Activated naive CD8-positive, alpha-beta T cell (primary cell): Measurements from ENCODE around the gene SYNE1.

ENCODE experiments used
- H3K27ac Mint-ChIP-seq: one replicate; pipeline ENCODE4 v1.8.0; 2021; ENCODE audit warnings: mixed read lengths
- H3K27me3 Mint-ChIP-seq: one replicate; pipeline ENCODE4 v1.8.0; 2021; ENCODE audit warnings: mixed read lengths
- H3K36me3 Mint-ChIP-seq: one replicate; pipeline ENCODE4 v1.8.0; 2021; ENCODE audit warnings: mixed read lengths
- H3K4me1 Mint-ChIP-seq: one replicate; pipeline ENCODE4 v1.8.0; 2021; ENCODE audit warnings: low read depth, mixed read lengths
- H3K4me3 Mint-ChIP-seq: one replicate; pipeline ENCODE4 v1.8.0; 2021; ENCODE audit warnings: mild to moderate bottlenecking, mixed read lengths
- H3K9me3 Mint-ChIP-seq: one replicate; pipeline ENCODE4 v1.8.0; 2021; ENCODE audit warnings: low read depth, mixed read lengths

SYNE1 gene

GRCh38 chr6:152290693-152291092 is 346.5 kb downstream of the SYNE1 start:
- no peak overlapping the region for H3K27ac Mint-ChIP-seq

GRCh38 chr6:152277826-152278329 is 359.3 kb downstream of the SYNE1 start:
- Mint-ChIP-seq H3K9me3 (no peaks in the 10 kb centered on the region), H3K36me3 (peaks cover 3% of the 10 kb centered on the region), H3K4me1 (no peaks in the 10 kb centered on the region), H3K27ac (no peak overlapping the region), H3K27me3 (no peaks in the 10 kb centered on the region), H3K4me3 (no peak overlapping the region)

More at GRCh38 chr6:152290693-152291092, 346.5 kb downstream of the SYNE1 start:
- no peak overlapping the region for H3K4me3 Mint-ChIP-seq
- peaks cover 16% of the 10 kb centered on the region for H3K36me3 Mint-ChIP-seq
- no peaks in the 10 kb centered on the region for H3K27me3 Mint-ChIP-seq
- peaks cover 5% of the 10 kb centered on the region for H3K4me1 Mint-ChIP-seq
- no peaks in the 10 kb centered on the region for H3K9me3 Mint-ChIP-seq

- no peaks in the 10 kb centered on the region for H3K9me3 Mint-ChIP-seq
- no peaks in the 10 kb centered on the region for H3K27me3 Mint-ChIP-seq
- no peaks in the 10 kb centered on the region for H3K36me3 Mint-ChIP-seq
- no peak overlapping the region for H3K4me3 Mint-ChIP-seq
- H3K27ac Mint-ChIP-seq: no peak overlapping the region
- H3K4me1 Mint-ChIP-seq: no peaks in the 10 kb centered on the region
Observed at GRCh38 chr6:152273638-152274037, 363.5 kb downstream of the SYNE1 start.

GRCh38 chr6:152273002-152273401 is 364.2 kb downstream of the SYNE1 start:
- Mint-ChIP-seq H3K27ac (no peak overlapping the region), H3K9me3 (no peaks in the 10 kb centered on the region), H3K36me3 (no peaks in the 10 kb centered on the region), H3K4me3 (no peak overlapping the region), H3K27me3 (no peaks in the 10 kb centered on the region), H3K4me1 (no peaks in the 10 kb centered on the region)

- no peaks in the 10 kb centered on the region for H3K27me3 Mint-ChIP-seq
- no peak overlapping the region for H3K4me3 Mint-ChIP-seq
- H3K4me1 Mint-ChIP-seq: no peaks in the 10 kb centered on the region
- no peak overlapping the region for H3K27ac Mint-ChIP-seq
- H3K36me3 Mint-ChIP-seq: no peaks in the 10 kb centered on the region
- H3K9me3 Mint-ChIP-seq: no peaks in the 10 kb centered on the region
Observed at GRCh38 chr6:152272486-152272885, 364.7 kb downstream of the SYNE1 start.

GRCh38 chr6:152271776-152272464 is 365.2 kb downstream of the SYNE1 start:
- H3K9me3 Mint-ChIP-seq: no peaks in the 10 kb centered on the region
- H3K27me3 Mint-ChIP-seq: no peaks in the 10 kb centered on the region
- no peaks in the 10 kb centered on the region for H3K4me1 Mint-ChIP-seq
- no peak overlapping the region for H3K4me3 Mint-ChIP-seq
- H3K36me3 Mint-ChIP-seq: no peaks in the 10 kb centered on the region
- H3K27ac Mint-ChIP-seq: no peak overlapping the region

GRCh38 chr6:152270301-152270925 is 366.7 kb downstream of the SYNE1 start:
- Mint-ChIP-seq H3K4me3 (no peak overlapping the region), H3K9me3 (no peaks in the 10 kb centered on the region), H3K36me3 (peaks cover 6% of the 10 kb centered on the region), H3K27ac (no peak overlapping the region), H3K4me1 (no peaks in the 10 kb centered on the region), H3K27me3 (no peaks in the 10 kb centered on the region)

GRCh38 chr6:152268846-152269442 is 368.2 kb downstream of the SYNE1 start:
- peaks cover 9% of the 10 kb centered on the region for H3K36me3 Mint-ChIP-seq
- H3K4me1 Mint-ChIP-seq: no peaks in the 10 kb centered on the region
- H3K9me3 Mint-ChIP-seq: no peaks in the 10 kb centered on the region
- no peaks in the 10 kb centered on the region for H3K27me3 Mint-ChIP-seq
- H3K4me3 Mint-ChIP-seq: no peak overlapping the region
- no peak overlapping the region for H3K27ac Mint-ChIP-seq

GRCh38 chr6:152267967-152268845 is 369.0 kb downstream of the SYNE1 start:
- Mint-ChIP-seq H3K36me3 (peaks cover 10% of the 10 kb centered on the region), H3K4me3 (no peak overlapping the region), H3K27ac (no peak overlapping the region), H3K27me3 (no peaks in the 10 kb centered on the region), H3K4me1 (no peaks in the 10 kb centered on the region), H3K9me3 (no peaks in the 10 kb centered on the region)

- peaks cover 5% of the 10 kb centered on the region for H3K9me3 Mint-ChIP-seq
- H3K36me3 Mint-ChIP-seq: peaks cover 24% of the 10 kb centered on the region
- H3K27me3 Mint-ChIP-seq: no peaks in the 10 kb centered on the region
- no peaks in the 10 kb centered on the region for H3K4me1 Mint-ChIP-seq
- no peak overlapping the region for H3K27ac Mint-ChIP-seq
- H3K4me3 Mint-ChIP-seq: no peak overlapping the region
Observed at GRCh38 chr6:152265651-152266050, 371.5 kb downstream of the SYNE1 start.

GRCh38 chr6:152263582-152263981 is 373.6 kb downstream of the SYNE1 start:
- Mint-ChIP-seq H3K4me3 (no peak overlapping the region), H3K9me3 (peaks cover 5% of the 10 kb centered on the region), H3K36me3 (peaks cover 35% of the 10 kb centered on the region), H3K27ac (no peak overlapping the region), H3K27me3 (no peaks in the 10 kb centered on the region), H3K4me1 (no peaks in the 10 kb centered on the region)

- Mint-ChIP-seq H3K27ac (no peak overlapping the region), H3K27me3 (no peaks in the 10 kb centered on the region), H3K4me1 (no peaks in the 10 kb centered on the region), H3K9me3 (peaks cover 5% of the 10 kb centered on the region), H3K36me3 (peaks cover 37% of the 10 kb centered on the region), H3K4me3 (no peak overlapping the region)
Observed at GRCh38 chr6:152261179-152261578, 376.0 kb downstream of the SYNE1 start.

GRCh38 chr6:152259234-152259633 is 377.9 kb downstream of the SYNE1 start:
- H3K27me3 Mint-ChIP-seq: no peaks in the 10 kb centered on the region
- H3K36me3 Mint-ChIP-seq: peaks cover 37% of the 10 kb centered on the region
- no peak overlapping the region for H3K4me3 Mint-ChIP-seq
- H3K4me1 Mint-ChIP-seq: no peaks in the 10 kb centered on the region
- H3K27ac Mint-ChIP-seq: no peak overlapping the region
- peaks cover 5% of the 10 kb centered on the region for H3K9me3 Mint-ChIP-seq

- Mint-ChIP-seq H3K27ac (no peak overlapping the region), H3K9me3 (no peaks in the 10 kb centered on the region), H3K27me3 (no peaks in the 10 kb centered on the region), H3K4me3 (no peak overlapping the region), H3K4me1 (no peaks in the 10 kb centered on the region), H3K36me3 (peaks cover 32% of the 10 kb centered on the region)
Observed at GRCh38 chr6:152257581-152257980, 379.6 kb downstream of the SYNE1 start.

GRCh38 chr6:152250127-152250526 is 387.0 kb downstream of the SYNE1 start:
- H3K36me3 Mint-ChIP-seq: peaks cover 18% of the 10 kb centered on the region
- H3K9me3 Mint-ChIP-seq: no peaks in the 10 kb centered on the region
- H3K4me1 Mint-ChIP-seq: no peaks in the 10 kb centered on the region
- H3K27me3 Mint-ChIP-seq: no peaks in the 10 kb centered on the region
- no peak overlapping the region for H3K4me3 Mint-ChIP-seq
- H3K27ac Mint-ChIP-seq: no peak overlapping the region
